ENCODE measurements around the gene MTR. TPM values are rescaled to one million over a fixed set of nuclear protein-coding genes. Genes with fewer than 3 reads are reported as not detected.

Gene MTR
- total and polyA plus RNA-seq, 4 donors = 4.4 to 49.3 (median 21.6) TPM

GRCh38 chr1:236766506-236766905 lies 28.6 kb upstream of the MTR start:
- H3K27ac ChIP-seq (ENCODE audit: low read depth in 1 of 2, low read length in 1 of 2) = no peak overlapping the region
- peaks cover 0 to 10% (median 0%) of the 10 kb centered on the region in 4 donors for H3K36me3 ChIP-seq (ENCODE audit: control insufficient read depth in 4 of 4, insufficient read depth in 4 of 4, low read length in 4 of 4)
- ATAC-seq (ENCODE audit: insufficient read depth, low FRiP score) (no peak), DNase-seq (no peak)
- TF ChIP-seq CTCF (IDR thresholded peaks at IDR 0.05; ENCODE audit: control extremely low read depth, extremely low read depth) = no peak
- H3K9ac ChIP-seq (ENCODE audit: insufficient read depth in 1 of 2, low read length in 2 of 2) = no peak overlapping the region
- 66 to 78% methylated on average over 3 of the region's 3 CpGs for WGBS, 2 donors
- H3K4me3 ChIP-seq = no peak overlapping the region
- H3K27me3 ChIP-seq (ENCODE audit: control insufficient read depth in 3 of 3, insufficient read depth in 3 of 3, low read length in 2 of 3) = peaks cover 0 to 2% (median 0%) of the 10 kb centered on the region in 3 donors
- peaks cover 0 to 1% (median 0%) of the 10 kb centered on the region in 5 donors for H3K4me1 ChIP-seq (ENCODE audit: control insufficient read depth in 5 of 5, insufficient read depth in 5 of 5, low read length in 5 of 5)
- H3K9me3 ChIP-seq (ENCODE audit: control insufficient read depth in 4 of 4, insufficient read depth in 3 of 4, low read length in 3 of 4) = no peaks in the 10 kb centered on the region

GRCh38 chr1:236767276-236767675 lies 27.8 kb upstream of the MTR start:
- DNase-seq (no peak), ATAC-seq (ENCODE audit: insufficient read depth, low FRiP score) (no peak)
- Histone ChIP-seq H3K9ac (ENCODE audit: insufficient read depth in 1 of 2, low read length in 2 of 2) (no peak overlapping the region), H3K4me3 (no peak overlapping the region), H3K27ac (ENCODE audit: low read depth in 1 of 2, low read length in 1 of 2) (no peak overlapping the region), H3K27me3 (ENCODE audit: control insufficient read depth in 3 of 3, insufficient read depth in 3 of 3, low read length in 2 of 3) (peaks cover 0 to 2% (median 0%) of the 10 kb centered on the region in 3 donors), H3K36me3 (ENCODE audit: control insufficient read depth in 4 of 4, insufficient read depth in 4 of 4, low read length in 4 of 4) (peaks cover 0 to 7% (median 0%) of the 10 kb centered on the region in 4 donors), H3K4me1 (ENCODE audit: control insufficient read depth in 5 of 5, insufficient read depth in 5 of 5, low read length in 5 of 5) (peaks cover 0 to 1% (median 0%) of the 10 kb centered on the region in 5 donors), H3K9me3 (ENCODE audit: control insufficient read depth in 4 of 4, insufficient read depth in 3 of 4, low read length in 3 of 4) (no peaks in the 10 kb centered on the region)
- TF ChIP-seq CTCF (IDR thresholded peaks at IDR 0.05; ENCODE audit: control extremely low read depth, extremely low read depth) = no peak
- WGBS, 2 donors = 86 to 92% methylated on average over 6 of the region's 6 CpGs

GRCh38 chr1:236768601-236769000 lies 26.5 kb upstream of the MTR start:
- DNase-seq (no peak), ATAC-seq (ENCODE audit: insufficient read depth, low FRiP score) (no peak)
- H3K4me3 ChIP-seq = no peak overlapping the region
- H3K9ac ChIP-seq (ENCODE audit: insufficient read depth in 1 of 2, low read length in 2 of 2) = no peak overlapping the region
- TF ChIP-seq CTCF (IDR thresholded peaks at IDR 0.05; ENCODE audit: control extremely low read depth, extremely low read depth) = no peak
- H3K27me3 ChIP-seq (ENCODE audit: control insufficient read depth in 3 of 3, insufficient read depth in 3 of 3, low read length in 2 of 3) = peaks cover 0 to 2% (median 0%) of the 10 kb centered on the region in 3 donors
- H3K27ac ChIP-seq (ENCODE audit: low read depth in 1 of 2, low read length in 1 of 2) = no peak overlapping the region
- no peaks in the 10 kb centered on the region for H3K4me1 ChIP-seq (ENCODE audit: control insufficient read depth in 5 of 5, insufficient read depth in 5 of 5, low read length in 5 of 5)
- H3K36me3 ChIP-seq (ENCODE audit: control insufficient read depth in 4 of 4, insufficient read depth in 4 of 4, low read length in 4 of 4) = peaks cover 0 to 2% (median 0%) of the 10 kb centered on the region in 4 donors
- H3K9me3 ChIP-seq (ENCODE audit: control insufficient read depth in 4 of 4, insufficient read depth in 3 of 4, low read length in 3 of 4) = no peaks in the 10 kb centered on the region

- no peak overlapping the region for H3K27ac ChIP-seq (ENCODE audit: low read depth in 1 of 2, low read length in 1 of 2)
- DNase-seq = no peak
- H3K27me3 ChIP-seq (ENCODE audit: control insufficient read depth in 3 of 3, insufficient read depth in 3 of 3, low read length in 2 of 3) = peaks cover 0 to 2% (median 0%) of the 10 kb centered on the region in 3 donors
- no peaks in the 10 kb centered on the region for H3K36me3 ChIP-seq (ENCODE audit: control insufficient read depth in 4 of 4, insufficient read depth in 4 of 4, low read length in 4 of 4)
- no peak for TF ChIP-seq CTCF (IDR thresholded peaks at IDR 0.05; ENCODE audit: control extremely low read depth, extremely low read depth)
- no peak overlapping the region for H3K9ac ChIP-seq (ENCODE audit: insufficient read depth in 1 of 2, low read length in 2 of 2)
- ATAC-seq (ENCODE audit: insufficient read depth, low FRiP score) = no peak
- peaks cover 0 to 4% (median 0%) of the 10 kb centered on the region in 4 donors for H3K9me3 ChIP-seq (ENCODE audit: control insufficient read depth in 4 of 4, insufficient read depth in 3 of 4, low read length in 3 of 4)
- H3K4me1 ChIP-seq (ENCODE audit: control insufficient read depth in 5 of 5, insufficient read depth in 5 of 5, low read length in 5 of 5) = no peaks in the 10 kb centered on the region
- H3K4me3 ChIP-seq = no peak overlapping the region
- WGBS, 2 donors = 60 to 71% methylated on average over 3 of the region's 3 CpGs
Measured at GRCh38 chr1:236773919-236774318, 21.2 kb upstream of the MTR start.
